Panc1 (cell line): ENCODE data around the gene EYA2. TPM values are rescaled to one million over a fixed set of nuclear protein-coding genes. Genes with fewer than 3 reads are reported as not detected.

Experiments
- ATAC-seq: fragments of 200-7000 bp; cut with Tn5 transposase; 2 replicates; pipeline ENCODE4 v1.9.1; 2020; ENCODE audit warnings: mild to moderate bottlenecking, moderate library complexity
- BruUV-seq: library from RNA; stranded (reverse); fragments of 400-500 nt; replicated peaks from 2 replicates; lab custom pipeline; 2021; lab: Mats Ljungman, UMichigan
- CTCF ChIA-PET: fragments of 300-600 bp; sonication (Branson Sonifier 250); formaldehyde crosslinking; loops from one replicate; lab custom pipeline; 2022; ENCODE audit warnings: antibody characterized with exemption; lab: Charles Lee
- POLR2A ChIA-PET: fragments of 300-600 bp; sonication (Branson Sonifier 250); formaldehyde crosslinking; loops from one replicate; lab custom pipeline; 2022; ENCODE audit warnings: antibody characterized with exemption; lab: Charles Lee
- DNase-seq: peaks from one replicate; pipeline ENCODE4 v3.0.0-alpha.2; 2010; ENCODE audit warnings: low read depth, low spot score
- H3K27ac ChIP-seq: 2 replicates; pipeline ENCODE4 v1.5.1; 2011; ENCODE audit warnings: mild to moderate bottlenecking, low read length, inconsistent platforms
- H3K27me3 ChIP-seq: fragments of 200-500 bp; sonication (Bioruptor generic); 2 replicates; pipeline ENCODE4 v1.6.0; 2014; ENCODE audit warnings: low read length, inconsistent platforms; ENCODE audit not compliant: control insufficient read depth, insufficient read depth
- H3K36me3 ChIP-seq: fragments of 200-500 bp; sonication (Bioruptor generic); 2 replicates; pipeline ENCODE4 v1.5.1; 2014; ENCODE audit warnings: inconsistent platforms, mild to moderate bottlenecking, low read length, moderate library complexity; ENCODE audit not compliant: control insufficient read depth, insufficient read depth
- H3K4me1 ChIP-seq: 2 replicates; pipeline ENCODE4 v1.5.1; 2011; ENCODE audit warnings: inconsistent platforms, mild to moderate bottlenecking, low read length, moderate library complexity; ENCODE audit not compliant: control insufficient read depth, insufficient read depth
- H3K4me3 ChIP-seq, 2 experiments: 2 replicates each; pipeline ENCODE4 v1.5.1; 2011 to 2012; ENCODE audit warnings: low read depth in 2 of 2, low read length in 2 of 2, mild to moderate bottlenecking in 2 of 2, inconsistent platforms in 1 of 2, moderate library complexity in 1 of 2
- H3K9me3 ChIP-seq: fragments of 200-500 bp; sonication (Bioruptor generic); 2 replicates; pipeline ENCODE4 v1.5.1; 2014; ENCODE audit warnings: low read depth, mild to moderate bottlenecking, inconsistent platforms, low read length, moderate library complexity; ENCODE audit not compliant: control insufficient read depth, insufficient read depth
- CTCF ChIP-seq: fragments of 450-650 bp; IDR thresholded peaks from 2 replicates; pipeline ENCODE4 v1.5.1; 2017; ENCODE audit warnings: mild to moderate bottlenecking
- POLR2AphosphoS5 ChIP-seq: IDR thresholded peaks from 2 replicates; pipeline ENCODE4 v1.6.1; 2012; ENCODE audit warnings: mild to moderate bottlenecking, low read depth, low read length, moderate library complexity
- REST ChIP-seq, 2 experiments: IDR thresholded peaks; 2 replicates each; pipeline ENCODE4 v1.6.1; 2011 to 2012; ENCODE audit warnings: low read depth in 2 of 2, control low read depth in 1 of 2, low read length in 1 of 2, mild to moderate bottlenecking in 1 of 2, moderate library complexity in 1 of 2; ENCODE audit not compliant: insufficient read depth in 1 of 2
- SIN3A ChIP-seq: IDR thresholded peaks from 2 replicates; pipeline ENCODE4 v1.6.1; 2012; ENCODE audit warnings: low read depth, mild to moderate bottlenecking, low read length, moderate library complexity, borderline replicate concordance; ENCODE audit not compliant: insufficient read depth
- TCF7L2 ChIP-seq: IDR thresholded peaks from 2 replicates; pipeline ENCODE4 v1.6.1; 2011; ENCODE audit warnings: mild to moderate bottlenecking, low read depth, low read length, inconsistent platforms
- in situ Hi-C: cut with HindIII; loops from 2 replicates; pipeline ENCODE4 v1.10.0; 2016; ENCODE audit warnings: low sequenced_read_pairs, low pct_unique_long_range_greater_than_20kb
- intact Hi-C: fragments of 100-400 bp; cut with micrococcal nuclease; formaldehyde crosslinking; loops from one replicate; pipeline ENCODE4 v1.10.0; 2022; ENCODE audit not compliant: unreplicated experiment
- total RNA-seq: library from RNA; stranded (reverse); gene quantifications from one replicate; pipeline ENCODE4 v1.2.1, GENCODE V29; 2021; ENCODE audit not compliant: unreplicated experiment

Gene EYA2
- total RNA-seq, 1 experiment from 2014 or later = 1.9 TPM

- H3K4me3 ChIP-seq = no peak overlapping the region
- CTCF ChIA-PET = no interaction called here
- TF ChIP-seq REST (IDR thresholded peaks at IDR 0.05; ENCODE audit: insufficient read depth in 1 of 2, low read depth in 2 of 2, low read length in 1 of 2) (no peak), POLR2AphosphoS5 (no peak), TCF7L2 (no peak), SIN3A (no peak), CTCF (no peak)
- no peaks in the 10 kb centered on the region for H3K36me3 ChIP-seq
- DNase-seq (no peak), ATAC-seq (no peak)
- H3K27me3 ChIP-seq = no peaks in the 10 kb centered on the region
- intact Hi-C loops = no loop called here
- H3K4me1 ChIP-seq = no peaks in the 10 kb centered on the region
- POLR2A ChIA-PET = no interaction called here
- no peak overlapping the region for H3K27ac ChIP-seq
- no TSS peak for BruUV-seq
- in situ Hi-C loops = no loop called here
- H3K9me3 ChIP-seq = no peaks in the 10 kb centered on the region
Observed at GRCh38 chr20:46935394-46936017, 40.9 kb downstream of the EYA2 start.

GRCh38 chr20:46936415-46937156, 41.9 kb downstream of the EYA2 start:
- POLR2A ChIA-PET = no interaction called here
- TF ChIP-seq POLR2AphosphoS5 (no peak), CTCF (no peak), SIN3A (no peak), TCF7L2 (no peak), REST (IDR thresholded peaks at IDR 0.05; ENCODE audit: insufficient read depth in 1 of 2, low read depth in 2 of 2, low read length in 1 of 2) (no peak)
- no TSS peak for BruUV-seq
- in situ Hi-C loops (no loop called here), intact Hi-C loops (no loop called here)
- no peak overlapping the region for H3K27ac ChIP-seq
- no peaks in the 10 kb centered on the region for H3K9me3 ChIP-seq
- CTCF ChIA-PET = no interaction called here
- H3K27me3 ChIP-seq = no peaks in the 10 kb centered on the region
- no peak overlapping the region for H3K4me3 ChIP-seq
- ATAC-seq (no peak), DNase-seq (no peak)
- H3K36me3 ChIP-seq = no peaks in the 10 kb centered on the region
- H3K4me1 ChIP-seq = no peaks in the 10 kb centered on the region
